ENCODE results near the gene OR13G1. TPM values are rescaled to one million over a fixed set of nuclear protein-coding genes. Genes with fewer than 3 reads are reported as not detected.

Gene OR13G1
- total and polyA plus RNA-seq, 2 of the 13 experiments (the other 11 are each of a cell fraction or from before 2014, with no cell fraction given), result not detected

- no peaks in the 10 kb centered on the region for H4K20me1 ChIP-seq (ENCODE audit: insufficient read depth, low read length)
- H3K4me1 ChIP-seq (ENCODE audit: insufficient read depth, low read length), result no peaks in the 10 kb centered on the region
- FAIRE-seq (no peak), ATAC-seq (no peak), DNase-seq (ENCODE audit: low spot score) (no peak)
- no peak overlapping the region for H3K4me2 ChIP-seq (ENCODE audit: low read depth, low read length)
- intact Hi-C loops (cut with micrococcal nuclease; ENCODE audit: unreplicated experiment), result no loop called here
- in situ Hi-C loops (cut with HindIII; ENCODE audit: extremely low pct_ligation_motif_present, low pct_unique_long_range_greater_than_20kb), result no loop called here
- peaks cover 61% of the 10 kb centered on the region for H3K9me3 ChIP-seq (ENCODE audit: low read length)
- no peaks in the 10 kb centered on the region for H3K27me3 ChIP-seq (ENCODE audit: control insufficient read depth in 1 of 2, insufficient read depth in 2 of 2, low read length in 2 of 2)
- WGBS (ENCODE audit: low lambda C conversion rate), result 46% methylated on average over 1 of the region's 1 CpG
- no peak overlapping the region for H3K4me3 ChIP-seq (replicated peaks in 1 of 3; ENCODE audit: insufficient read depth in 1 of 3, low read depth in 2 of 3, low read length in 3 of 3)
- H3K9ac ChIP-seq (ENCODE audit: insufficient read depth, low read depth, low read length), result no peak overlapping the region
- no peak for TF ChIP-seq ZC3H13 (CRISPR knock-in tag; IDR thresholded peaks at IDR 0.05)
- TF ChIP-seq CC2D1A (CRISPR knock-in tag; IDR thresholded peaks at IDR 0.05), result no peak
- no peak for TF ChIP-seq SP4 (CRISPR knock-in tag; IDR thresholded peaks at IDR 0.05)
- TF ChIP-seq, protein P1, sequence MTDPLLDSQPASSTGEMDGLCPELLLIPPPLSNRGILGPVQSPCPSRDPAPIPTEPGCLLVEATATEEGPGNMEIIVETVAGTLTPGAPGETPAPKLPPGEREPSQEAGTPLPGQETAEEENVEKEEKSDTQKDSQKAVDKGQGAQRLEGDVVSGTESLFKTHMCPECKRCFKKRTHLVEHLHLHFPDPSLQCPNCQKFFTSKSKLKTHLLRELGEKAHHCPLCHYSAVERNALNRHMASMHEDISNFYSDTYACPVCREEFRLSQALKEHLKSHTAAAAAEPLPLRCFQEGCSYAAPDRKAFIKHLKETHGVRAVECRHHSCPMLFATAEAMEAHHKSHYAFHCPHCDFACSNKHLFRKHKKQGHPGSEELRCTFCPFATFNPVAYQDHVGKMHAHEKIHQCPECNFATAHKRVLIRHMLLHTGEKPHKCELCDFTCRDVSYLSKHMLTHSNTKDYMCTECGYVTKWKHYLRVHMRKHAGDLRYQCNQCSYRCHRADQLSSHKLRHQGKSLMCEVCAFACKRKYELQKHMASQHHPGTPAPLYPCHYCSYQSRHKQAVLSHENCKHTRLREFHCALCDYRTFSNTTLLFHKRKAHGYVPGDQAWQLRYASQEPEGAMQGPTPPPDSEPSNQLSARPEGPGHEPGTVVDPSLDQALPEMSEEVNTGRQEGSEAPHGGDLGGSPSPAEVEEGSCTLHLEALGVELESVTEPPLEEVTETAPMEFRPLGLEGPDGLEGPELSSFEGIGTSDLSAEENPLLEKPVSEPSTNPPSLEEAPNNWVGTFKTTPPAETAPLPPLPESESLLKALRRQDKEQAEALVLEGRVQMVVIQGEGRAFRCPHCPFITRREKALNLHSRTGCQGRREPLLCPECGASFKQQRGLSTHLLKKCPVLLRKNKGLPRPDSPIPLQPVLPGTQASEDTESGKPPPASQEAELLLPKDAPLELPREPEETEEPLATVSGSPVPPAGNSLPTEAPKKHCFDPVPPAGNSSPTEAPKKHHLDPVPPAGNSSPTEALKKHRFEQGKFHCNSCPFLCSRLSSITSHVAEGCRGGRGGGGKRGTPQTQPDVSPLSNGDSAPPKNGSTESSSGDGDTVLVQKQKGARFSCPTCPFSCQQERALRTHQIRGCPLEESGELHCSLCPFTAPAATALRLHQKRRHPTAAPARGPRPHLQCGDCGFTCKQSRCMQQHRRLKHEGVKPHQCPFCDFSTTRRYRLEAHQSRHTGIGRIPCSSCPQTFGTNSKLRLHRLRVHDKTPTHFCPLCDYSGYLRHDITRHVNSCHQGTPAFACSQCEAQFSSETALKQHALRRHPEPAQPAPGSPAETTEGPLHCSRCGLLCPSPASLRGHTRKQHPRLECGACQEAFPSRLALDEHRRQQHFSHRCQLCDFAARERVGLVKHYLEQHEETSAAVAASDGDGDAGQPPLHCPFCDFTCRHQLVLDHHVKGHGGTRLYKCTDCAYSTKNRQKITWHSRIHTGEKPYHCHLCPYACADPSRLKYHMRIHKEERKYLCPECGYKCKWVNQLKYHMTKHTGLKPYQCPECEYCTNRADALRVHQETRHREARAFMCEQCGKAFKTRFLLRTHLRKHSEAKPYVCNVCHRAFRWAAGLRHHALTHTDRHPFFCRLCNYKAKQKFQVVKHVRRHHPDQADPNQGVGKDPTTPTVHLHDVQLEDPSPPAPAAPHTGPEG (CRISPR knock-in tag; IDR thresholded peaks at IDR 0.05), result no peak
- TF ChIP-seq, protein P2, sequence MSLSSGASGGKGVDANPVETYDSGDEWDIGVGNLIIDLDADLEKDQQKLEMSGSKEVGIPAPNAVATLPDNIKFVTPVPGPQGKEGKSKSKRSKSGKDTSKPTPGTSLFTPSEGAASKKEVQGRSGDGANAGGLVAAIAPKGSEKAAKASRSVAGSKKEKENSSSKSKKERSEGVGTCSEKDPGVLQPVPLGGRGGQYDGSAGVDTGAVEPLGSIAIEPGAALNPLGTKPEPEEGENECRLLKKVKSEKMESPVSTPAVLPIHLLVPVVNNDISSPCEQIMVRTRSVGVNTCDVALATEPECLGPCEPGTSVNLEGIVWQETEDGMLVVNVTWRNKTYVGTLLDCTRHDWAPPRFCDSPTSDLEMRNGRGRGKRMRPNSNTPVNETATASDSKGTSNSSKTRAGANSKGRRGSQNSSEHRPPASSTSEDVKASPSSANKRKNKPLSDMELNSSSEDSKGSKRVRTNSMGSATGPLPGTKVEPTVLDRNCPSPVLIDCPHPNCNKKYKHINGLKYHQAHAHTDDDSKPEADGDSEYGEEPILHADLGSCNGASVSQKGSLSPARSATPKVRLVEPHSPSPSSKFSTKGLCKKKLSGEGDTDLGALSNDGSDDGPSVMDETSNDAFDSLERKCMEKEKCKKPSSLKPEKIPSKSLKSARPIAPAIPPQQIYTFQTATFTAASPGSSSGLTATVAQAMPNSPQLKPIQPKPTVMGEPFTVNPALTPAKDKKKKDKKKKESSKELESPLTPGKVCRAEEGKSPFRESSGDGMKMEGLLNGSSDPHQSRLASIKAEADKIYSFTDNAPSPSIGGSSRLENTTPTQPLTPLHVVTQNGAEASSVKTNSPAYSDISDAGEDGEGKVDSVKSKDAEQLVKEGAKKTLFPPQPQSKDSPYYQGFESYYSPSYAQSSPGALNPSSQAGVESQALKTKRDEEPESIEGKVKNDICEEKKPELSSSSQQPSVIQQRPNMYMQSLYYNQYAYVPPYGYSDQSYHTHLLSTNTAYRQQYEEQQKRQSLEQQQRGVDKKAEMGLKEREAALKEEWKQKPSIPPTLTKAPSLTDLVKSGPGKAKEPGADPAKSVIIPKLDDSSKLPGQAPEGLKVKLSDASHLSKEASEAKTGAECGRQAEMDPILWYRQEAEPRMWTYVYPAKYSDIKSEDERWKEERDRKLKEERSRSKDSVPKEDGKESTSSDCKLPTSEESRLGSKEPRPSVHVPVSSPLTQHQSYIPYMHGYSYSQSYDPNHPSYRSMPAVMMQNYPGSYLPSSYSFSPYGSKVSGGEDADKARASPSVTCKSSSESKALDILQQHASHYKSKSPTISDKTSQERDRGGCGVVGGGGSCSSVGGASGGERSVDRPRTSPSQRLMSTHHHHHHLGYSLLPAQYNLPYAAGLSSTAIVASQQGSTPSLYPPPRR (CRISPR knock-in tag; IDR thresholded peaks at IDR 0.05; ENCODE audit: borderline replicate concordance), result no peak
- no peak for TF ChIP-seq ZNF75D (CRISPR knock-in tag; IDR thresholded peaks at IDR 0.05; ENCODE audit: borderline replicate concordance)
- no peak for TF ChIP-seq HMG20B (CRISPR knock-in tag; conservative IDR thresholded peaks at IDR 0.05)
- TF ChIP-seq ZSCAN22 (CRISPR knock-in tag; IDR thresholded peaks at IDR 0.05), result no peak
- TF ChIP-seq SATB2 (CRISPR knock-in tag; IDR thresholded peaks at IDR 0.05), result no peak
- TF ChIP-seq SCMH1 (CRISPR knock-in tag; IDR thresholded peaks at IDR 0.05; ENCODE audit: borderline replicate concordance), result no peak
- no peak overlapping the region for H2AFZ ChIP-seq (ENCODE audit: low read length)
- no peaks in the 10 kb centered on the region for H3K79me2 ChIP-seq (ENCODE audit: insufficient read depth, low read length)
- CTCF ChIA-PET (ENCODE audit: low intra/inter-chr PET ratio, low total read pairs), result no interaction called here
- no peaks in the 10 kb centered on the region for H3K36me3 ChIP-seq (replicated peaks in 1 of 2; ENCODE audit: control insufficient read depth in 1 of 2, insufficient read depth in 2 of 2, low read length in 2 of 2)
- no peak overlapping the region for H3K27ac ChIP-seq (ENCODE audit: extremely low read length, insufficient read depth, low read length)
- BruUV-seq (replicated peaks), result no TSS peak
- POLR2A ChIA-PET, result no interaction called here
Observed at GRCh38 chr1:247701338-247701737, 21.8 kb upstream of the OR13G1 start.

Data from HepG2 (cell line).